Panc1 (cell line): Measurements from ENCODE around the gene PHTF2. TPM values are rescaled to one million over a fixed set of nuclear protein-coding genes. Genes with fewer than 3 reads are reported as not detected.
"Not testable (repeated sequence)": the region's sequence is repeated elsewhere in the genome, so short reads cannot be mapped to it uniquely, and the experiment has no call there.

ENCODE experiments used
- ATAC-seq: fragments of 200-7000 bp; cut with Tn5 transposase; 2 replicates; pipeline ENCODE4 v1.9.1; 2020; ENCODE audit warnings: mild to moderate bottlenecking, moderate library complexity
- BruUV-seq: library from RNA; stranded (reverse); fragments of 400-500 nt; replicated peaks from 2 replicates; lab custom pipeline; 2021; lab: Mats Ljungman, UMichigan
- CTCF ChIA-PET: fragments of 300-600 bp; sonication (Branson Sonifier 250); formaldehyde crosslinking; loops from one replicate; lab custom pipeline; 2022; ENCODE audit warnings: antibody characterized with exemption; lab: Charles Lee
- POLR2A ChIA-PET: fragments of 300-600 bp; sonication (Branson Sonifier 250); formaldehyde crosslinking; loops from one replicate; lab custom pipeline; 2022; ENCODE audit warnings: antibody characterized with exemption; lab: Charles Lee
- DNase-seq: peaks from one replicate; pipeline ENCODE4 v3.0.0-alpha.2; 2010; ENCODE audit warnings: low read depth, low spot score
- H3K27ac ChIP-seq: 2 replicates; pipeline ENCODE4 v1.5.1; 2011; ENCODE audit warnings: mild to moderate bottlenecking, low read length, inconsistent platforms
- H3K27me3 ChIP-seq: fragments of 200-500 bp; sonication (Bioruptor generic); 2 replicates; pipeline ENCODE4 v1.6.0; 2014; ENCODE audit warnings: low read length, inconsistent platforms; ENCODE audit not compliant: control insufficient read depth, insufficient read depth
- H3K36me3 ChIP-seq: fragments of 200-500 bp; sonication (Bioruptor generic); 2 replicates; pipeline ENCODE4 v1.5.1; 2014; ENCODE audit warnings: inconsistent platforms, mild to moderate bottlenecking, low read length, moderate library complexity; ENCODE audit not compliant: control insufficient read depth, insufficient read depth
- H3K4me1 ChIP-seq: 2 replicates; pipeline ENCODE4 v1.5.1; 2011; ENCODE audit warnings: inconsistent platforms, mild to moderate bottlenecking, low read length, moderate library complexity; ENCODE audit not compliant: control insufficient read depth, insufficient read depth
- H3K4me3 ChIP-seq, 2 experiments: 2 replicates each; pipeline ENCODE4 v1.5.1; 2011 to 2012; ENCODE audit warnings: low read depth in 2 of 2, low read length in 2 of 2, mild to moderate bottlenecking in 2 of 2, inconsistent platforms in 1 of 2, moderate library complexity in 1 of 2
- H3K9me3 ChIP-seq: fragments of 200-500 bp; sonication (Bioruptor generic); 2 replicates; pipeline ENCODE4 v1.5.1; 2014; ENCODE audit warnings: low read depth, mild to moderate bottlenecking, inconsistent platforms, low read length, moderate library complexity; ENCODE audit not compliant: control insufficient read depth, insufficient read depth
- CTCF ChIP-seq: fragments of 450-650 bp; IDR thresholded peaks from 2 replicates; pipeline ENCODE4 v1.5.1; 2017; ENCODE audit warnings: mild to moderate bottlenecking
- POLR2AphosphoS5 ChIP-seq: IDR thresholded peaks from 2 replicates; pipeline ENCODE4 v1.6.1; 2012; ENCODE audit warnings: mild to moderate bottlenecking, low read depth, low read length, moderate library complexity
- REST ChIP-seq, 2 experiments: IDR thresholded peaks; 2 replicates each; pipeline ENCODE4 v1.6.1; 2011 to 2012; ENCODE audit warnings: low read depth in 2 of 2, control low read depth in 1 of 2, low read length in 1 of 2, mild to moderate bottlenecking in 1 of 2, moderate library complexity in 1 of 2; ENCODE audit not compliant: insufficient read depth in 1 of 2
- SIN3A ChIP-seq: IDR thresholded peaks from 2 replicates; pipeline ENCODE4 v1.6.1; 2012; ENCODE audit warnings: low read depth, mild to moderate bottlenecking, low read length, moderate library complexity, borderline replicate concordance; ENCODE audit not compliant: insufficient read depth
- TCF7L2 ChIP-seq: IDR thresholded peaks from 2 replicates; pipeline ENCODE4 v1.6.1; 2011; ENCODE audit warnings: mild to moderate bottlenecking, low read depth, low read length, inconsistent platforms
- in situ Hi-C: cut with HindIII; loops from 2 replicates; pipeline ENCODE4 v1.10.0; 2016; ENCODE audit warnings: low sequenced_read_pairs, low pct_unique_long_range_greater_than_20kb
- intact Hi-C: fragments of 100-400 bp; cut with micrococcal nuclease; formaldehyde crosslinking; loops from one replicate; pipeline ENCODE4 v1.10.0; 2022; ENCODE audit not compliant: unreplicated experiment
- total RNA-seq: library from RNA; stranded (reverse); gene quantifications from one replicate; pipeline ENCODE4 v1.2.1, GENCODE V29; 2021; ENCODE audit not compliant: unreplicated experiment

The PHTF2 gene
- total RNA-seq, 1 experiment from 2014 or later, result 61.5 TPM

GRCh38 chr7:77783111-77783510 lies 15.5 kb upstream of the PHTF2 start:
- H3K27ac ChIP-seq, result no peak overlapping the region
- intact Hi-C loops (no loop called here), in situ Hi-C loops (no loop called here)
- ChIA-PET POLR2A (no interaction called here), CTCF (no interaction called here)
- H3K4me3 ChIP-seq, result no peak overlapping the region
- no peak for ATAC-seq
- H3K4me1 ChIP-seq, result no peaks in the 10 kb centered on the region
- BruUV-seq, result no TSS peak
- no peak for TF ChIP-seq POLR2AphosphoS5
- TF ChIP-seq CTCF, result no peak
- TF ChIP-seq SIN3A, result no peak
- H3K27me3 ChIP-seq, result no peaks in the 10 kb centered on the region
- DNase-seq, result no peak
- peaks cover 9% of the 10 kb centered on the region for H3K36me3 ChIP-seq
- H3K9me3 ChIP-seq, result no peaks in the 10 kb centered on the region

- ATAC-seq (no peak), DNase-seq (no peak)
- in situ Hi-C loops (no loop called here), intact Hi-C loops (no loop called here)
- no peaks in the 10 kb centered on the region for H3K9me3 ChIP-seq
- no TSS peak for BruUV-seq
- TF ChIP-seq TCF7L2 (no peak), CTCF (no peak), POLR2AphosphoS5 (no peak), SIN3A (no peak), REST (IDR thresholded peaks at IDR 0.05; ENCODE audit: insufficient read depth in 1 of 2, low read depth in 2 of 2, low read length in 1 of 2) (no peak)
- CTCF ChIA-PET, result no interaction called here
- H3K4me1 ChIP-seq, result no peaks in the 10 kb centered on the region
- no peaks in the 10 kb centered on the region for H3K27me3 ChIP-seq
- H3K4me3 ChIP-seq, result no peak overlapping the region
- peaks cover 7% of the 10 kb centered on the region for H3K36me3 ChIP-seq
- POLR2A ChIA-PET, result no interaction called here
- no peak overlapping the region for H3K27ac ChIP-seq
Observed at GRCh38 chr7:77783545-77783944, 15.0 kb upstream of the PHTF2 start.

- H3K4me3 ChIP-seq, DNase-seq, in situ Hi-C loops, POLR2A ChIA-PET, intact Hi-C loops, H3K4me1 ChIP-seq, ATAC-seq, H3K27ac ChIP-seq, H3K9me3 ChIP-seq, BruUV-seq, CTCF ChIA-PET, H3K36me3 ChIP-seq, H3K27me3 ChIP-seq: not testable (repeated sequence)
Observed at GRCh38 chr7:77784426-77784825, 14.1 kb upstream of the PHTF2 start.
